ENCODE results near the gene PTPRN2. TPM values are rescaled to one million over a fixed set of nuclear protein-coding genes. Genes with fewer than 3 reads are reported as not detected.

PTPRN2 gene
- total and polyA plus RNA-seq, 8 donors = 4.9 to 136 (median 46.8) TPM

GRCh38 chr7:157674027-157674714, 913.5 kb downstream of the PTPRN2 start:
- Histone ChIP-seq H3K4me3 (no peak overlapping the region), H3K4me1 (no peaks in the 10 kb centered on the region), H3K27me3 (peaks cover 0 to 36% (median 0%) of the 10 kb centered on the region in 3 donors), H3K36me3 (no peaks in the 10 kb centered on the region), H3K9me3 (no peaks in the 10 kb centered on the region), H3K27ac (no peak overlapping the region)
- intact Hi-C loops (cut with DNase I; ENCODE audit: low total_unique reads) = no loop called here
- DNase-seq = no peak
- TF ChIP-seq POLR2A (IDR thresholded peaks at IDR 0.05) = no peak
- no peak for TF ChIP-seq CTCF (IDR thresholded peaks at IDR 0.05)
- TF ChIP-seq EP300 (IDR thresholded peaks at IDR 0.05) = no peak
- TF ChIP-seq POLR2AphosphoS5 (IDR thresholded peaks at IDR 0.05) = no peak
- 85 to 91% (median 90%) methylated on average over 27 to 28 of the region's 28 CpGs for WGBS, 5 donors

- Histone ChIP-seq H3K36me3 (no peaks in the 10 kb centered on the region), H3K4me1 (no peaks in the 10 kb centered on the region), H3K9me3 (no peaks in the 10 kb centered on the region), H3K27ac (no peak overlapping the region), H3K27me3 (peaks cover 0 to 34% (median 0%) of the 10 kb centered on the region in 3 donors), H3K4me3 (no peak overlapping the region)
- intact Hi-C loops (cut with DNase I; ENCODE audit: low total_unique reads) = no loop called here
- WGBS, 5 donors = 80 to 88% (median 84%) methylated on average over 14 of the region's 14 CpGs
- TF ChIP-seq POLR2AphosphoS5 (IDR thresholded peaks at IDR 0.05) = no peak
- TF ChIP-seq EP300 (IDR thresholded peaks at IDR 0.05) = no peak
- TF ChIP-seq CTCF (IDR thresholded peaks at IDR 0.05) = no peak
- no peak for TF ChIP-seq POLR2A (IDR thresholded peaks at IDR 0.05)
- no peak for DNase-seq
These were observed 914.0 kb downstream of the PTPRN2 start for GRCh38 chr7:157673573-157673972.

- no peak for DNase-seq
- Histone ChIP-seq H3K27me3 (peaks cover 0 to 19% (median 0%) of the 10 kb centered on the region in 3 donors), H3K36me3 (no peaks in the 10 kb centered on the region), H3K9me3 (no peaks in the 10 kb centered on the region), H3K4me1 (no peaks in the 10 kb centered on the region), H3K27ac (no peak overlapping the region), H3K4me3 (no peak overlapping the region)
- intact Hi-C loops (cut with DNase I; ENCODE audit: low total_unique reads) = no loop called here
- no peak for TF ChIP-seq EP300 (IDR thresholded peaks at IDR 0.05)
- TF ChIP-seq CTCF (IDR thresholded peaks at IDR 0.05) = no peak
- no peak for TF ChIP-seq POLR2A (IDR thresholded peaks at IDR 0.05)
- no peak for TF ChIP-seq POLR2AphosphoS5 (IDR thresholded peaks at IDR 0.05)
- 91 to 94% (median 91%) methylated on average over 35 to 39 of the region's 39 CpGs for WGBS, 5 donors
These were observed 916.0 kb downstream of the PTPRN2 start for GRCh38 chr7:157671358-157672255.

- TF ChIP-seq POLR2AphosphoS5 (IDR thresholded peaks at IDR 0.05) (no peak), EP300 (IDR thresholded peaks at IDR 0.05) (no peak), CTCF (IDR thresholded peaks at IDR 0.05) (no peak), POLR2A (IDR thresholded peaks at IDR 0.05) (no peak)
- Histone ChIP-seq H3K9me3 (no peaks in the 10 kb centered on the region), H3K4me1 (no peaks in the 10 kb centered on the region), H3K27me3 (peaks cover 0 to 16% (median 0%) of the 10 kb centered on the region in 3 donors), H3K36me3 (no peaks in the 10 kb centered on the region), H3K27ac (no peak overlapping the region), H3K4me3 (no peak overlapping the region)
- DNase-seq = no peak
- 71 to 80% (median 76%) methylated on average over 22 of the region's 22 CpGs for WGBS, 5 donors
- intact Hi-C loops (cut with DNase I; ENCODE audit: low total_unique reads) = no loop called here
These were observed 916.9 kb downstream of the PTPRN2 start for GRCh38 chr7:157670490-157671357.
